DLD1 (cell line): ENCODE results near the gene UBAP1L.

Source experiments
- in situ Hi-C: cut with HindIII; loops from 2 replicates; pipeline ENCODE4 v1.10.0; 2017; ENCODE audit warnings: low sequenced_read_pairs

The UBAP1L gene

GRCh38 chr15:65067645-65068402 lies 47.2 kb downstream of the UBAP1L start, which contains the start of gene RASL12:
RASL12 (minus strand) TSS chr15:65067991; CDS start chr15:65067835, 156 bp downstream.
- in situ Hi-C loops = no loop called here

- in situ Hi-C loops = no loop called here
Measured at GRCh38 chr15:65067317-65067644, 47.7 kb downstream of the UBAP1L start.

DNA sequence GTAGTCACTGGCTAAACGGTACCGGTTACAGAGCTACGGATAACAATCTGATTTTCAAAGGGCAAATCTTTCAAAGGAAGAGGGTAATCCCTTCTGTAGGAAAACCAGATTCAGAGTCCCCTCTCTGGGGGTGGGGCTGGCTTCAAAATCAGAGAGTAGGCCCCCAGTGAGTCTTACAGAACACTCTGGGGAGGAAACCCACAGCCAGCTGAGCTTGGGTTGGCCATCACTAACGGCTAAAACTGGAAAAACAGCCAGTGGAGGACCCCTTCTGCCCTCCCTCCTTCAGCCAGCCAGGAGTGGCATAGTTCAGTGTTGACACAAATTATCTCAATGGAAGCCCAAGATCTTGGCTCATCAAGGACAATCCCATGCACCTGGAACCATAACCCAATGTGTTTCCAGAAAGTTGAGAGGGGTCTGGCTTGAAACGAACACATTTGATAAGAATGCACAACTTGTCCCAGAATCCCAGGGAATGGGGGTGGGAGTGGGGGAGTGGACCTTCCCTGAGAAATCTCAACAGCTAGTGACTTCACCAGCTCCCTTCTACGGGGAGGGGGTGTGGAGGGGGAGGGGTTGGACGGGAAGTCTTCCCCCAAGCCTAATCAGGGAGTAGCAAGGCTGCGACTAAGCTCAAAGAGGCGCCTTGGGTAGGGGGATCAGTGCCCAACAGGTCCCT lies 48.2 kb downstream of the UBAP1L start:
- in situ Hi-C loops = no loop called here

GRCh38 chr15:65066001-65066634 lies 48.9 kb downstream of the UBAP1L start:
- in situ Hi-C loops = no loop called here

- in situ Hi-C loops = no loop called here
Measured at GRCh38 chr15:65062726-65063125, 52.3 kb downstream of the UBAP1L start.

DNA sequence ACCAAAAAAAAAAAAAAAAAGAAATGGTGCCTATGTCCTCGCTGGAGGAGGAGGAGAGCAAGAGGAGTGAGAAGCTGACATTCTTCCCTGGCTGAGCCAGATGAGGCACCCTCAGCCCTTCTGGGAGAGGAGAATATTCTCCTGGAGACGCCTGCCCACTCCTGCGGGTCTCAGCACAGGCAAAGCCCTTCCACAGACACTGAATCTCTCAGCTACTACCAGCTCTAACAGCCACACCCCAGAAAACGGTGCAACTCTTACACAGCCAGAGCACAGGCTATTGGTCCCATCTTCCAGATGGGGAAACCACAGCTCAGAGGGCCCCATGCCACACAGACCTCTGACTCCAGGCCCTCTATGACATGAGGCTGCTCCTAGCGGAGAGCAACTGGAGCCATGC lies 52.9 kb downstream of the UBAP1L start:
- in situ Hi-C loops = no loop called here

- in situ Hi-C loops = no loop called here
Measured at GRCh38 chr15:65060641-65061397, 54.2 kb downstream of the UBAP1L start.

GRCh38 chr15:65059931-65060596 lies 54.9 kb downstream of the UBAP1L start:
- in situ Hi-C loops = no loop called here

DNA sequence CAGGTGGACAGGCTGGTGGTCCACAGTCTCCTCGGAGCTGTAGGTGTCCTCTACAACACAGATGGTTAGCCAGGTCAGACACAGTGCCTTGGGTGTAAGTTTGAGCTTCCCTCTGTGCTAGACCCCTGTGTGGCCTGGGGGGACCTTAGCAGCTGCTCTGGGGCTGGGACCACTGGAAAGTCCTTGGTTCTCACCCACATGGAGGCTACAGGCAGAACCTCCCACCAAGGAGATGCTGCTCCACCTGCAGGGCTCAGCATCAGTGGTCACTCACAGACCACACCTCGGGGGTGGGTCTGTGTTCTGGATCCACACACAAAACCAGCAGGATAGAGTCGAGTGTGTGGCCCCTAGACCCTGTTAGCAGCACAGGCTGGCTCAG lies 55.6 kb downstream of the UBAP1L start:
- in situ Hi-C loops = no loop called here

DNA sequence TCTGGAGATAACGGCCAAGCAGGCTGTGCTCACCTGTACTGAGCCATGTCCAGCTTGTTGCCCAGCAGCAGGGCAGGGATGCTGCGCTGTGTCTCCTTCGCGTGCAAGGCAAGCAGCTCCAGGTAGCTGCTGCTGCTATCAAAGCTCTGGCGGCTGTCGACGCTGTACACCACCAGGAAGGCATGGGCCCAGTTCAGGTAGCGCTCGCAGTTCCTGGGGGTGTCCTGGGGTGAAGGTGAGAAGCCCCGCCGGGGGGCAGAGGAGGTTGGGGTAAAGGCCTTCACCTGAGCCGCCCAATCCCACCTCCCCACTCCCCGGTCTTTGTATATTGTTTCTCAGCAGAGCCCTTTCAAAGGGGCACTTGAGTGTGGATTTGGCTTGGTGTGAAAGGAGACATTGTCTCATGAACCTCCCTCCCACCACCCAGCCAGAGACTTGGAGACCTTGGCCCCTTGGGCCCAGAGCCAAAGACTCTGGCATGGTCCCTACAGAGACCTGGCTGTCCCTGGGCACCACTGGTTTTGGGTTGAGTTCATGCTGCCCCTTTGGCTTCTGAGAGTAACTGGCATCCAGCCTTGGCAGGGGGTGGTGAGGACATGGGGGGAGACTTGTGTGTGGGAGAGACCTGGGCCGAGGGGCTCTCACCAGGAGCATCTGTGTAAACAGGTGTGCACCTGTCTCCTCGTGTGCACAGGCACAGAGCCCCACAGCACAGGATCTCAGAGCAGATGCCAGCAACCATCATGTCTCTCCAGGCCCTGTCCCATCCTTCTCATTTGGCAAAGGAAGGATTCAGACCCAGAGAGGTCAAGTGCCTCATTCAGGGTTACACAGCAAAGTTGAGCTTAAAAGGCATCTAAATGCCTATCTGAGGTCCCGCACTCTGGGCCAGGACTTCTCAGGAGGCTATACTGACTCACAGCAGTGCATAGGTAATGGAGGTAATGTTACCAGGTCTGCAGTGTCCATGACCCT lies 56.3 kb downstream of the UBAP1L start:
- in situ Hi-C loops = no loop called here

- in situ Hi-C loops = no loop called here
Measured at GRCh38 chr15:65057549-65057940, 57.5 kb downstream of the UBAP1L start.

DNA sequence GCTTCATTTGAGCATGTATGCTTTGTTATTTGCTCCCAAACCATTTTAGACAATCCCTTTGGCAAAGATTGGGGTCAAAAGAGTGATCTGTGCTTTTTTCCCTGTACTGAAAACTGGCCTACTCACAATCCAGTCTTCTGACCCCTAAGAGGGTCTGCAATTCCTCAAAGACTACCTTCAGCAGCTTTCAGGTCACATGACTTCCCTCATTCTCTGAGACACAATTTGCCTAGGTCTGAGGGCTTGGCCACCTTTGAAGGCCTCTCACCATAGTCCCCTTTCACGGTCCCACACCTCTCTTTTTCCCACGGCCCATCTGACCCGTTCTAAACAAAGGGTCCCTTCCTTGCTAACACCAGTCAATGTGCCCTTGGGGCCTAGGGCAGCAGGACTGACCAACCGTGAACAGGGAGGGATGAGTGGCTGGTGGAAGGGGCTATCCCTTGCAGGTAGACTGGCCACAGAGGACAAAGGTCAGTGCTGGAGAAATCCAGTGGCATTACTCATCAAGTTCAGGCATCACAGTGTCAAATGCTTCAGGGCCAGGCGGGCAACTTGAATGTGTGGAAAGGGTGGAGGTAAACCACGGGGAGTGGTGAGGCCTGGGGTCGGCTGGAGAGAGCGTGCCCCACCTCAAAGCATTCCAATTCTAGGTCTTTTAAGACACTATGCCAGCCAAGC lies 58.0 kb downstream of the UBAP1L start:
- in situ Hi-C loops = no loop called here

- in situ Hi-C loops = no loop called here
Measured at GRCh38 chr15:65056106-65056505, 58.9 kb downstream of the UBAP1L start.

GRCh38 chr15:65055201-65055870 lies 59.7 kb downstream of the UBAP1L start:
- in situ Hi-C loops = no loop called here

DNA sequence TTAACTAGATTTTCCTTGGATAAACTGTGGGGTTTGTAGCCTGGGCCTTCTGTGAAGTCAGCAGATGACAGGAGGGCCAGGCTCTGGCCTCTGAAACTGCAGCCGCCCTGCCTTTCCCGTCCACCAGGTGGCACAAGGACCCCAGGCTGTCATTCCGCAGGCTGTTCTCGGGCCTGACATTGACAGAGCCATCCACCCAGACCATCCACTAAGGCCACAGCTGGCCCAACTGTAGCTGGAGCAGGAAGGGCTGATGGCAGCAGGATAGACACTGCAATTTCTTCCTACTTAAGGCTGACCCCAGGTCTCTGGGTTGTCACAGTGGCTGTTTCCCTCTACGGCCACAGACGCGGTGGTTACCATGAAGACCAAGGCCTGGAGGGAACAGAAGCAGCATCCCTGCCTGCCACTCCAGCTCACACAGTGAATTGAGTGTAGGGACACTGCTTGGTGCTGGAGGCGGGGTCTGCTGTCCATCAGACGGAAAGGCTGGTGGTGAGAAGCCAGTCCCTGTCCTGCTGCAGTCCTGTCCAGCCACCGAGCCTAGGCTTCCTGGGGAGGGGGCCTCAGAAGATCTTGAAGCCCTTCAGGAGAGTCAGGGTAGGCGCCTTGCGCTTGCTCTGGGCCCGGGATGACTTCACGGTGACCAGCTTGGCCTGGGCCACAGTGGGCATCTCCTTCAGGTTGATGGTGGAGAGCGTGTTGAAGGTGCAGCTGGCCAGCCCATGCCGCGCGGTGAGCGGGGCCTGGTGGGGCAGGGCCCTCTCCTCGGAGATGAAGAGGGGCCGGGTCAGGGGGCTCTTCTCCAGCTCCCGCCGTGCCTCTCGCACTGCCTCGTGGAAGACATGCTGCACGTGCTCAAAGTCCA lies 60.4 kb downstream of the UBAP1L start:
- in situ Hi-C loops = no loop called here

GRCh38 chr15:65052956-65053355 lies 62.0 kb downstream of the UBAP1L start:
- in situ Hi-C loops = no loop called here

- in situ Hi-C loops = no loop called here
Measured at GRCh38 chr15:65051266-65051665, 63.7 kb downstream of the UBAP1L start.

DNA sequence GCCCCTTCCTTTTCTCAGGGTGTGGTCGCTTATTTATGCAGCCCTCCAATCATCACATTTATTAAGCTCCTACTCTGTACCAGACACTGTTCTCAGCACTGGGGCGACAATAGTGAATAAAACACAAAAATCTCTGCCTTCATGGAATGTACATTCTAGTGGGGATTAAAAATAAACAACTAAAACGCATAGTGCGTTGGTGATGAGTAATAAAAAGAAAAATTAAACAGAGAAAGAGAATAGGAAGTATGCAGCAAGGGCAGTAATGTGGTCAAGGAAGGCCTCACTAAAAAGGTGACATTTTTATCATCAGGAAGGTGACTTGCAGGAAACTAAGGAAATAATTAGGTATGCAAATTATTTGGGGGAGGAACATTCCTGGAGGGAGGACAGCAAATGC lies 64.7 kb downstream of the UBAP1L start:
- in situ Hi-C loops = no loop called here
